KOPT-K1 (cell line): ENCODE data around the gene LDAH.

Experiments used
- H3K27ac ChIP-seq: fragments of 200-600 bp; sonication (generic); 2 replicates; pipeline ENCODE4 v1.5.1; 2016; ENCODE audit warnings: antibody characterized with exemption, mild to moderate bottlenecking, low read depth, low read length; ENCODE audit not compliant: poor library complexity, severe bottlenecking
- H3K36me3 ChIP-seq: fragments of 200-600 bp; sonication (generic); 2 replicates; pipeline ENCODE4 v1.5.1; 2017; ENCODE audit warnings: antibody characterized with exemption, mild to moderate bottlenecking, low read length, moderate library complexity; ENCODE audit not compliant: insufficient read depth
- H3K9me3 ChIP-seq: fragments of 200-600 bp; sonication (generic); 2 replicates; pipeline ENCODE4 v1.5.1; 2017; ENCODE audit warnings: antibody characterized with exemption, low read length, mild to moderate bottlenecking; ENCODE audit not compliant: insufficient read depth, poor library complexity, severe bottlenecking

The LDAH gene

GRCh38 chr2:20692081-20692480 is 130.8 kb downstream of the LDAH start:
- Histone ChIP-seq H3K9me3 (no peaks in the 10 kb centered on the region), H3K27ac (no peak overlapping the region), H3K36me3 (peaks cover 50% of the 10 kb centered on the region)

GRCh38 chr2:20691076-20691734 is 131.7 kb downstream of the LDAH start:
- Histone ChIP-seq H3K9me3 (no peaks in the 10 kb centered on the region), H3K27ac (no peak overlapping the region), H3K36me3 (peaks cover 54% of the 10 kb centered on the region)

- Histone ChIP-seq H3K36me3 (peaks cover 60% of the 10 kb centered on the region), H3K27ac (no peak overlapping the region), H3K9me3 (no peaks in the 10 kb centered on the region)
Measured at GRCh38 chr2:20689428-20690264, 133.3 kb downstream of the LDAH start.

- Histone ChIP-seq H3K36me3 (peaks cover 72% of the 10 kb centered on the region), H3K27ac (no peak overlapping the region), H3K9me3 (no peaks in the 10 kb centered on the region)
Measured at GRCh38 chr2:20687260-20687832, 135.6 kb downstream of the LDAH start.

- Histone ChIP-seq H3K9me3 (no peaks in the 10 kb centered on the region), H3K36me3 (peaks cover 87% of the 10 kb centered on the region), H3K27ac (no peak overlapping the region)
Measured at GRCh38 chr2:20684581-20685063, 138.3 kb downstream of the LDAH start.

- peaks cover 69% of the 10 kb centered on the region for H3K36me3 ChIP-seq
- no peak overlapping the region for H3K27ac ChIP-seq
- H3K9me3 ChIP-seq = no peaks in the 10 kb centered on the region
Measured at GRCh38 chr2:20682167-20682920, 140.6 kb downstream of the LDAH start.

- H3K36me3 ChIP-seq = peaks cover 55% of the 10 kb centered on the region
- no peak overlapping the region for H3K27ac ChIP-seq
- no peaks in the 10 kb centered on the region for H3K9me3 ChIP-seq
Measured at GRCh38 chr2:20680744-20681375, 142.0 kb downstream of the LDAH start.

- no peaks in the 10 kb centered on the region for H3K9me3 ChIP-seq
- H3K27ac ChIP-seq = no peak overlapping the region
- H3K36me3 ChIP-seq = peaks cover 34% of the 10 kb centered on the region
Measured at GRCh38 chr2:20678780-20679179, 144.1 kb downstream of the LDAH start.

- H3K27ac ChIP-seq = no peak overlapping the region
- H3K36me3 ChIP-seq = peaks cover 27% of the 10 kb centered on the region
- H3K9me3 ChIP-seq = no peaks in the 10 kb centered on the region
Measured at GRCh38 chr2:20678086-20678395, 144.9 kb downstream of the LDAH start.

- Histone ChIP-seq H3K9me3 (no peaks in the 10 kb centered on the region), H3K27ac (no peak overlapping the region), H3K36me3 (peaks cover 22% of the 10 kb centered on the region)
Measured at GRCh38 chr2:20677301-20678085, 145.4 kb downstream of the LDAH start.

GRCh38 chr2:20676353-20677215 is 146.3 kb downstream of the LDAH start:
- peaks cover 13% of the 10 kb centered on the region; the same call in 1 of the 2 replicates for H3K36me3 ChIP-seq
- no peak overlapping the region for H3K27ac ChIP-seq

GRCh38 chr2:20675701-20676352 is 147.1 kb downstream of the LDAH start:
- Histone ChIP-seq H3K36me3 (peaks cover 6% of the 10 kb centered on the region; the same call in 1 of the 2 replicates), H3K9me3 (no peaks in the 10 kb centered on the region), H3K27ac (no peak overlapping the region)

More at GRCh38 chr2:20676353-20677215, 146.3 kb downstream of the LDAH start:
- H3K9me3 ChIP-seq = no peaks in the 10 kb centered on the region
